Astrocyte (in vitro differentiated cells and primary cell): ENCODE measurements around the gene EIF1AD.

Experiments used
- CTCF ChIP-seq: IDR thresholded peaks from 2 replicates; pipeline ENCODE4 v1.5.1; 2011; ENCODE audit warnings: low read depth, mild to moderate bottlenecking, inconsistent platforms, low read length, moderate library complexity; ENCODE audit not compliant: insufficient read depth
- EZH2 ChIP-seq: IDR thresholded peaks from 2 replicates; pipeline ENCODE4 v1.6.1; 2012; ENCODE audit warnings: mild to moderate bottlenecking, low read length, inconsistent platforms; ENCODE audit not compliant: insufficient read depth

- TF ChIP-seq CTCF (no peak), EZH2 (no peak)
These were observed 13.0 kb upstream of the EIF1AD start for GRCh38 chr11:66014804-66015453.
